ENCODE results near the gene GPS1.

GPS1 gene

GRCh38 chr17:82047379-82047778, 4.3 kb upstream of the GPS1 start:
- no peak for DNase-seq

- no peak for DNase-seq
These were observed 3.7 kb upstream of the GPS1 start for GRCh38 chr17:82047914-82048570.

DNA sequence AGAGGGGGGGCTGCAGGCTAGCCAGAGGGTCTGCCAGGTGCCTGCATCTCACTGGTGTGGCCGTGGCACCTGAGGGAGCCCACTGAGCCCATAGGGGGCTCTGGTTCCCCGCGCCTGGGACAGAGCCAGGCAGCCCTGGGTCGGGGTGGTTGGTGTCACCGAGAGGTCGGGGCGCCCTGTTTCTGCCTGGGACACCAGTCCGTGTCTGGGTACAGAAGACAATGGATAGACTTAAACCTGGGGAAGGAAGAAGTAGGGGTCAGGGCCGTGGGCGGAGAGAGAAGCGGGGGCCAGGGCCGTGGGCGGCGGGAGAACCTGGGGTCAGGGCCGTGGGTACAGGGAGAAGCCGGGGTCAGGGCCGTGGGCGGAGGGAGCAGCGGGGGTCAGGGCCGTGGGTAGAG, 3.1 kb upstream of the GPS1 start:
- DNase-seq: no peak

GRCh38 chr17:82049106-82049505, 2.6 kb upstream of the GPS1 start:
- DNase-seq: no peak

DNA sequence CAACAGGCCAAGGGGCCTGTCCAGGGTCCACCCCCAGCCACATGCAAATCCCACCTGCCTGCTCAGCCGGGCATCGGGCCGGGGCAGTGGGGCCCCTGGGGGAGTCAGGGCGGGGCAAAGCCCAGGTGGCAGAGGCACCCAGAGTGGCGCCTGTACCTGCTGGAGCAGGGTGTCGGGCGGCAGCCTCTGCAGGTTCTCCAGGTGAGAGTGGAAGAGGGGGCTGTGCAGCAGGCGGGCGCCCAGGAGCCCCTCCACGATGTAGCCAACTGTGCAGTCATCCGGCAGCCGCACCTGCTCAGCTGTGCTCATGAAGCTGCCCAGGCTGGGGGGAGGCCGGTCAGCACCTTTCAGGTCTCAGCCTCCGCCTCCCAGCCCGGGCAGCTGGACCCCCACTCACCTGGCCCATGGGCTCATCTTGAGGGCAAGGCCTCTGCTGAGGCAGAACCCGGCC, 2.2 kb upstream of the GPS1 start:
- DNase-seq: no peak

- DNase-seq: no peak
These were observed 1.4 kb upstream of the GPS1 start for GRCh38 chr17:82050152-82050760.

DNA sequence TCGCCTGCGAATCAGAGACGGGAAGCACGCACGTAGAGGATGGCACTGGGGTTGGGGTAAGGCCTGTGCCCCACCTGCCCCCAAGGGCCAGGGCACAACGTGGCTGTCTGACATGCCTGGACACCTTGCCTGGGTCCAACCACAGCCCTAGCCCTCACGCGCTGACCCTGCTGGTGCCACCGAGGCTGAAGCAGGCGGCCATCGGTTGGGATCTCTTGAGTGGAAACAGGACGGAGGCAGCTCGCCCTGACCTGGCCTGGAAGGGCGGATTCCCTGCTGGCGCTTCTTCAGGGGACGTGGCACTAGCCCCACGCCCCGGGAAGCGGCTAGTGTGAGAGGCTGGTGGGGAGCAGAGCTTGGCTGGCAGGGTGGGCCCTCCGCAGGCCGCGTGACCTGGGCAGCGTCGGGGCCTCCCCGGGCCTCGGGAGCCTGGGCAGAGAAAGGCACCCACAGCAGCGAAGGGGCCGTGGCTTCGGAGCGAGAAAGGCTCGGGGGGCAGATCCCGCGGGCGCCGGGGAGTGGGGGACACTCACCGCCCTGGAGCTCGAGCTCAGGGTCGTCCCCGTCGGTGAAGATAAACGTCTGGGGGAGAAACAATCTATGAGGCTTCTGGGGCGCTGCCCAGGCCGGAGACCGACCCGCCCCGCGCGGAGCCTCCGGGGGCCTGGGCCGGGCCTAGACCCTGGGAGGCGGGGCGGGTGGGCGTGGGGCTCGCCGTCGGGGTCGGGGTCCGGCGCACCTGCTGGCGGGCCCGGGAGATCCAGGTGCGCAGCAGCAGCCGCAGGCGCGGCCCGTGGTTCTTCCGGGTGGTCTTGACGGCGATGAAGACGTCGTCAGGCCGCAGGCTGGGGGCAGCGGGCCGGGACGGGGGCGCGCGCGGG, 697 bp upstream of the GPS1 start:
- no peak for DNase-seq

DNA sequence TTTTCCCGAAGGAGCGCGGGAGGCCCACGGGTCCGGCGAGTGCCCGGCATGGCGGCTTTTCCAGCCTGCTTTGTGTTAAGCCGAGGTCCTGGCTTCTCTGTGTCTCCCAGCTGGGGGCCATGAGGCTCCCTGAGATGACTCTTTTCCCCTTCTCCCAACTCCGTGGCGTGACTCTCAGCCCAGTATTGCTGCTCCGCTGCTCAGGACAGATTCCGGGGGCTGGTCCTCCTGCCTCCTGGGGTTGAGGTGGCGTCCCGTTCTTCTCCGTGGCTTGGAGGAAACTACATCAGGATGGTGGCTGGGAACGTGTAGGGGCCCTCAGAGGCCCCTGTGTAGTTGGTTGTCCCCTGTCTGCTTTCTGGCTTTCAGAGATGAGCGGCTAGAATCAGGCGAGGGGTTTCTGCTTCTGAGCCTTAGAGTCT, 951 bp downstream of the GPS1 start:
- no peak for DNase-seq

- no peak for DNase-seq
These were observed 1.4 kb downstream of the GPS1 start for GRCh38 chr17:82053130-82053529.

- no peak for DNase-seq
These were observed 2.0 kb downstream of the GPS1 start for GRCh38 chr17:82053556-82054263.

DNA sequence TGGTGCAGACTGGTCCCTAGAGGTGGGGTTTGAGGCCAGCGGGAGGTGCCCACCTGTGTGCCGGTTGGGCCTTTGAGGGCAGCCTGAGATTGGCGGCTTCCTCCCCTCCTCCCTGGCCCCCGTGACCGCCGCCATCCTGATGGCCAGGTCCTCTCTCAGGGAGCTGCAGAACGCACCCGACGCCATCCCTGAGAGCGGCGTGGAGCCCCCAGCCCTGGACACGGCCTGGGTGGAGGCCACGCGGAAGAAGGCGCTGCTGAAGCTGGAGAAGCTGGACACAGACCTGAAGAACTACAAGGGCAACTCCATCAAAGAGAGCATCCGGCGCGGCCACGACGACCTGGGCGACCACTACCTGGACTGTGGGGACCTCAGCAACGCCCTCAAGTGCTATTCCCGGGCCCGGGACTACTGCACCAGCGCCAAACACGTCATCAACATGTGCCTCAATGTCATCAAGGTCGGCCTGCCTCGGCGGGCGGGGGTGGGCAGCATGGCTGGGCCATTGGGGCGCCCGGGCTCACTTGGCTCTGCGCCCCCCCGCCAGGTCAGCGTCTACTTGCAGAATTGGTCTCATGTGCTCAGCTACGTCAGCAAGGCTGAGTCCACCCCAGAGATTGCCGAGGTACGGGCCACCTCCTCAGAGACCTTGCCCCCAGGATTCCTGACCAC, 2.8 kb downstream of the GPS1 start:
- DNase-seq: no peak

DNA sequence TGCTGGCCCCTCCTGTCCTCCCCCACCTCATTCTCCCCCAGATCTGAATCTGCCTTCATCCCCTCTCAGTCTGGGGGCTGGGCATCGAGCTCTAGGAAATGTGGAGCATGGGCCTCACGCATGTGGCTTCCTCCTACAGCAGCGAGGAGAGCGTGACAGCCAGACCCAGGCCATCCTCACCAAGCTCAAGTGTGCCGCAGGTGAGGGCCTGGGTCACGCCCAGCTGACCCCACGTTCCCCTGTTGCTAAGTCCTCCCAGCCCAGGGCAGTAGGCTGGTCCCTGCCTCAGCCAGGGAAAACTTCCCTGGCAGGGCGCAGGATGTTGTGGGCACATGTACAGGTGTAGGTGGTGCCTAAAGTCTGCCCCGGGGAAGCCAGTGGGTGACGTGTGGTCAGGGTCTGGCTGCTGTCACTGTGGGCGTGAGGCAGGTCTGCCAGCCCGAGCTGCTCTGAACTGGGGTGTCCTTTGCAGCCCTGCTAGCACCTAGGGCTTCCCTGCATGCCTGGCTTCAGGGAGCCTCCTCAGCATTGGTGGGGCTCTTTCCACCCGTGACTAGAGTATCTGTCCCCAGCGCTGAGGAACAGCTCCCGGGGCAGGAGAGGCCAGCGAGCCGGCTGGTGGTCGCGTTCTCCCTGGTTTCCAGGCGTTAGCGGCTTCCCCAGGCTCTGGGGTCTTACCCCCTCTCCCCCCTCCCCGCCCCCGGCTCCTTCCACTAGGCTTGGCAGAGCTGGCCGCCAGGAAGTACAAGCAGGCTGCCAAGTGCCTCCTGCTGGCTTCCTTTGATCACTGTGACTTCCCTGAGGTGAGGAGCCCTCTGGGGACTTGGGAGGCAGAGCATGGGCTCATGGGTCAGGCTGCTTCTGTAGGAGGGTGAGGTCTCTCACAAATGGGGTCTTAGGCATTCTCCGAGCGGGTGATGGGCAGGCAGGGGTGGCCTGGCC, 3.6 kb downstream of the GPS1 start:
- no peak for DNase-seq

DNA sequence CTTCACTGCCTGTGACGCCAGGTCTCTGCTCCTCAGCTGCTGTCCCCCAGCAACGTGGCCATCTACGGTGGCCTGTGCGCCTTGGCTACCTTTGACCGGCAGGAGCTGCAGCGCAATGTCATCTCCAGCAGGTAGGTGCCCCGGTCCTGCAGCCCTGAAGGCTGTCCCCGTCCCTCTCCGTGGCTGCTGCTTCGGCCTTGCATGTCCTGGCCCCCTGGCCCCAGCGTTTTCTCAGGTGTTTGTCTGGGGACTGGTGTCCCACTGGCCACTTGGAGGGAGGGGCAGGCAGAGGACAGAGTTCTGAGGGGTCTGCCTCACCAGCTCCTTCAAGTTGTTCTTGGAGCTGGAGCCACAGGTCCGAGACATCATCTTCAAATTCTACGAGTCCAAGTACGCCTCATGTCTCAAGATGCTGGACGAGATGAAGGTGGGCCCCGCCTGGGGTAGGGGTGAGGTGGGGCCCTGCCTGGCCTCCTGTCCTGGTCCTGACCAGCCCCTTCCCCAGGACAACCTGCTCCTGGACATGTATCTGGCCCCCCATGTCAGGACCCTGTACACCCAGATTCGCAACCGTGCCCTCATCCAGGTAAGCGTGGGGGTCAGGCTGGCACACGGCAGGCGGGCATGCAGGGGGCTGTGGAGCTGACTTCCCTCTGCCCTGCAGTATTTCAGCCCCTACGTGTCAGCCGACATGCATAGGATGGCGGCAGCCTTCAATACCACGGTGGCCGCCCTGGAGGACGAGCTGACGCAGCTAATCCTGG, 4.4 kb downstream of the GPS1 start:
- DNase-seq: no peak

DNA sequence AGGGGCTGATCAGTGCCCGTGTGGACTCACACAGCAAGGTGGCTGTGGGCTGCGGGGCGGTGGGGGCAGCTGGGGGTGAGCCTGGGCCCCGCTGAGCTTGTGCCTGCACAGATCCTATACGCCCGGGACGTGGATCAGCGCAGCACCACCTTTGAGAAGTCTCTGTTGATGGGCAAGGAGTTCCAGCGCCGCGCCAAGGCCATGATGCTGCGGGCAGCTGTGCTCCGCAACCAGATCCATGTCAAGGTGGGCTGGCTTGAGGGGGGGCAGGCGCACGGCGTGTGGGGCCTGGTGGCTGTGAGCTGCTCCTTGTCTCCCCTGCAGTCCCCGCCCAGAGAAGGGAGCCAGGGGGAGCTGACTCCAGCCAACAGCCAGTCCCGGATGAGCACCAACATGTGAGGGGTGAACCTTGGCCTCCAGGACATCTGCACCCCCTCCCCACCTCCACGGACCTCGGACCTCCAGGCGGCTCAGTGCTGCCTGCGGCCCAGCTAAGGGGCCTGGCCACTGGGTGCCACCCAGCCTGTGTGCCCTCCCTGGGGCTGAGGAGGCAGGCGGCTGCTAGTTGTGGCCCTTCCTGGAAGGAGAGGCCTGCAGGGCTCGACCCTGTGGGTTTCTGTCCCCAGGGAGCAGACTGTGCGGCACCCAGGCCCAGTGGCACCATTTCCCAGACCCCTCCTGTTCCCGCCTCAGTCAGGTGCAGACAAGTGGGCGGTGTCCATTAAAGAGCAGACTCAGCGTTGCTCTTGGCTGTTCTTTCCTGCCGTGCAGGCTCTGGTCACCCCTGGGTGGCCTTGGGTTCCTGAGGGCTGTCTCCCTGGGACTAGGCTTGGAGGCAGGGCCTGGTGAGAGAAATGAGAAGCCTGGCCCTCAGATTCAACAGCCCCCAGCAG, 5.3 kb downstream of the GPS1 start:
- no peak for DNase-seq

- no peak for DNase-seq
These were observed 6.6 kb downstream of the GPS1 start for GRCh38 chr17:82058230-82058854.

- DNase-seq: no peak
These were observed 7.2 kb downstream of the GPS1 start for GRCh38 chr17:82058855-82059249.

DNA sequence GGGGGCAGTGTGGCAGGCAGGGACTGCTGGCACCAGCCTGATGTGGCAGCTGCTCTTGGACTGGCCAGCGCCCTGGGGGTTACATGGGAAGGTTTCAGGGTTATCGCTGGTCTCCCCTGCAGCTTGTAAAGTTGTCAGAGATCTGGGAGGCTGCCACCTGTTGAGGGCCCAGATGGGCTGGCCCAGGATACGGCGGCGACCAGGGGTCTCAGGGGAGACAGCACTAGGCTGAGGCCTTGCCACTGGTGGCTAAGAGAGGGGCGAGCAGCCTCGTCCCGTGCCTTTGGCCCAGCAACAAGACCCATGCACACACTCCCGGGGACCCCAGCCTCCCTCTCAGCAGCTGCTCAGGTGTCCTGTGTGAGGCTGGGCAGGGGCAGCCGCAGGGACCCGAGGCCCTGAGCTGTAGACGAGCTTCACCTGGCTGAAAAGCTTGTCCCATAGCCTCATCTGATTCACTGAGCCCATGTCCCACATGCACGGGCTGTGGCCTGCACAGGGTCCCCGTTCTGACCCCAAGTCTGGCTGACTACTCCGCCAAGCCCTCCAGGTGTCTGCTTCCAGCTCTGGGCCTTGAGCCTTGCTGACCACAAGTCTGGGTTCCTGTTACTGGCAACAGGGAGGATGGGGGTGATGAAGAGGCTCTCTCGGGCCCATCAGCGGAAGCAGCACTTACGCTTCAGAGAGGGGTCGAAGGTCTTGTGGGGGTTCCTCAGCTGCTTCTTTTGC, 7.7 kb downstream of the GPS1 start:
- DNase-seq: no peak

DNA sequence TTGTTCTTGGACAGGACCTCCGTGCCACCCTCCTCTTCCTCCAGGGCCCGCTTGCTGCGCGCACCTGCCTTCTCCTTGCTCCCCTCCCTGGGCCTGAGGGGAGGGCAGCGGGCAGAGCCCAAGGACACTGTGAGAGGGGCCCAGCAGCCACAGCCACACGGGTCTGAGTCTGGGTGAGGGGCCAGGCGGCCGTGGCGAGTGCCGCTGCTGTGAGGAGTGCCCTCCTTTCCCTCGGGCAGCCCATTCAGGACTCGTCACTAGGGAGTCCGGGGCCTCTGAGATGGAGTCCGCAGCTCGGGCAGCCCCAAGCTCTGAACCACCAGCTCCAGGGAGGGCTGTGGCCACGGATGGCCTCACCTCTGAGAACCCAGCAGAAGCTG, 8.3 kb downstream of the GPS1 start:
- no peak for DNase-seq

DNA sequence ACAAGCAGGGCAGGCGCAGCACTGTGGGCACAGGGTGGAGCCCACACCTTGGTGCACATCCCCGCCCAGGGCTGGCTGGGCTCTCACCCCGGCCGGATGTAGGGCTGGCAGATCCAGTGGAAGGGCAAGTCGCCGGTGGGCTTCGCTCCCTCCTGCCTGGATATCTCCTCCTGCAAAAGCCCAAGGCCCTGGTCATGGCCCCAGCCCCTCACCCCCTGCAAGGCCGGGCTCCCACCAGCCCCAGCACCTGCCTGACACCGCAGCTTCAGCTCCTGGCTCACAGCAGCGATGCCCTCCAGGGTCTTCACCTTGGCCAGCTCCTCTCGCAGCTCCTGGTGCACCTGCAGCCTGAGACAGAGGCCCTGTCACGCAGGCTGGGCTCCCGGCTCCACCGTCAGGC, 8.9 kb downstream of the GPS1 start:
- DNase-seq: no peak
